NCI-H2081 treated with DMSO at 0.1 percent for 48 hours (cell line): Measurements from ENCODE around the gene RGS5.
"Not testable (repeated sequence)": the region's sequence is repeated elsewhere in the genome, so short reads cannot be mapped to it uniquely, and the experiment has no call there.

ENCODE experiments used
- DNase-seq: peaks from one replicate; lab custom pipeline; 2025; lab: John Stamatoyannopoulos, UW

The RGS5 gene, protein sequence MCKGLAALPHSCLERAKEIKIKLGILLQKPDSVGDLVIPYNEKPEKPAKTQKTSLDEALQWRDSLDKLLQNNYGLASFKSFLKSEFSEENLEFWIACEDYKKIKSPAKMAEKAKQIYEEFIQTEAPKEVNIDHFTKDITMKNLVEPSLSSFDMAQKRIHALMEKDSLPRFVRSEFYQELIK

DNA sequence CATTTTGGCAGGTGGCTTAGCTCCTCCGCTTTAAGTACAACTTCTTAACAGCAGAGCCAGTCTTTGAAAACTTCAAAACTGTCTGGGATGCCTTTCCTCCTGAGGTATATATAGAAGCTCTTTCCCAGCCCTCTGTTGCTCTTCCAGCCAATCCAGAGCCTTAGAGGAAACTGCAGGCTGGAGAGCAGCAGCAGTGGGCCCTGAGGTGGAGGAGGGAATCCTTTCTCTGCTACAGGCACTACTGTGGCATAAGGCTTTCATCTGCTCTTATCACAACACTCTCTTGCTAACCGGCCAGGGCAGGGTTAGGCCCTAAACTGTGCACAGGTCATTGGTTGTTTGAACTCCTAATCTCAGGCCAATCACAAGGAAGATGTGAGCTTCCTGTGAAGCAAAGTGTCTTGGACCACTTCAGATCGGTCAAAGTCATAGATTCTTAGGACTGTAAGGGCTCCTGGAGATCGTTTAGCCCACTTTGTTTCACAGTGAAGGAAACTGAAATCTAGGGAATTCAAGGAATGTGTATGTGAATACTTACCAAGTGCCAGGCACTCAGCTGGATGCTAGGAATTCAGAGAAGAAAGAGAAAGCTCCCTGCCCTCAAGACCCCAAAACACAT lies at the start of gene RGS5:
Gene RGS5, minus strand, starts transcription at position 84 of the 619 bp plus-strand sequence. Its CDS starts 81 bp downstream, at position 3.
- no peak for DNase-seq

DNA sequence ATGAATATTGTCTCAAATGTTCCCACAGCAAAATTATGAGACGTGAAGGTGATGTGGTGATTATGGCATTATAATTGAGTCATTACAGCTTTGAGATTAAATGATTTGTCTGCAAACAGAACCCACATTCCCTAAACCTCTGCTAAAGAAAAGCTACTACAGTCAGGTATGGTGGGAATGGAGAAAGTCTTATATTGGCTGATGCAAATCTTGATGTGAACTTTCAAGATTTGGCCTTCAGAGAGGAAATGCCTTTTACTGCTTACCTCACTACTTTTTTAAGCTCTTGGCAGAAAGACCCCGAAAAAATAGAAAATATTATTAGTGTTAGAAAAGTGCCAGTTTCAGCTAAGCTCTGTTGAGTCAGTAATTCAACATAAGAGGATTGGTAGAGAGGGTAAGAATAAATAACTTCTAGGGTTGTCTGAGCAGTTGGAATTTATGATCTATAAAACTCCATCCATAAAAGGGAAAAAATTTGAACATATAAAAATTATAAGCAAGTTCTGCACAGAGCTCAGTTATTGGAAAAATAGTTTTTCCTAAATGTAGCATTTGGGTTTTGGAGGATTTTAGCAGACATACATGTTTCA lies 47.8 kb upstream of the RGS5 start:
- DNase-seq: no peak

DNA sequence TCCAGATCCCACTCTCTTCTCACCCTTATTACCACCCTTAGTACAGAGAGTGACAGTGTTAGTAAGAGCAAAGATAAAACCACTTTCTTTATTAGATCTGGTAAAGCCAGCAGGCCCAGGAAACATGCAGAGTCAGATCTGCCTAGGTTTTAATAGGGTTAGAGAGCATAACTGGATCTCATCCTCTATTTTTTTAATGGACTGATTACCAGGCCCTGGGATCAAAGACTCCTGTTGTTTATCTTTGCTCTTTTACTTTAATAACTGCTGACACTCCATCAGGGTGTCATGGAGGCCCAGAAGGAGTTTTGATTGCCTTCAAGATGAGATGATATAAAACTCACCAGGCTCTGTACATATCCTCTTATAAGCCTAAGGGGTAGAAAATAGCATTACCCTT lies 45.3 kb upstream of the RGS5 start:
- DNase-seq: no peak

DNA sequence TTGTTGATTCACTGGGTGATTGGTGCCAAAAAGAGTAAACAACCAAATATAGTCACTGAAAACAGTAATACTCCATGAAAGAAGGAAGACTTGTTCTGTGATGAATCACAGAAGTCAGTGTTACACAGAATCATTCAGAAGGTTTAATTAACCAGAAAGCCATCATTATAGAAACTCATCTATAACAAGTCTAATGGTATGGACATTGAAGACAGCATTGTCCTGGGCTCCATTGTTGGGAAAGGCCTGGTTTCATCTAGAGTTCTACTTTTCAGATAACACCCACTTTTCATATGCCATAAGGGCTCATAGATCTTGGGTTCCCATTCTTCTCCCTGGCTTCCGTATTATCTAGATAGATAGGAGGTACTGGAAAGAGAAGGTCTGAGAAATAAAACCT lies 41.9 kb upstream of the RGS5 start:
- DNase-seq: not testable (repeated sequence)

DNA sequence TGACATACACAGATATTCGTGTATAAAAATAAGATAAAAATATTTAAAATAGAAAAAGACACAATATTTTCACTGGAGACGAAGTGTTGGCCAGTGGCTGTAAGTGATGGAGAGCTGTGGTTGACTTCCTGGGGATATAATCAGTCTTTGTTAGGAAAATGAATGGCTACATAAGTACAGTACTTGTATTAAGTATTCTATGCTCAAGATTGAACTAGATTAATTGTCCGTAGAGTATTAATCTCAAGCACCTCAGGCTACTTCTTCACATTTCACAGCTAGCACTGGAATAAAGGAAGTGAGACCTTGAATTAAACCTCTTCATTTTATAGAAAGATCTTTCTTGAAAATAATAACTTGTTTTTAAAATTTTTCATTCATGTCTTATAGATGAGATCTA lies 39.0 kb upstream of the RGS5 start:
- no peak for DNase-seq

DNA sequence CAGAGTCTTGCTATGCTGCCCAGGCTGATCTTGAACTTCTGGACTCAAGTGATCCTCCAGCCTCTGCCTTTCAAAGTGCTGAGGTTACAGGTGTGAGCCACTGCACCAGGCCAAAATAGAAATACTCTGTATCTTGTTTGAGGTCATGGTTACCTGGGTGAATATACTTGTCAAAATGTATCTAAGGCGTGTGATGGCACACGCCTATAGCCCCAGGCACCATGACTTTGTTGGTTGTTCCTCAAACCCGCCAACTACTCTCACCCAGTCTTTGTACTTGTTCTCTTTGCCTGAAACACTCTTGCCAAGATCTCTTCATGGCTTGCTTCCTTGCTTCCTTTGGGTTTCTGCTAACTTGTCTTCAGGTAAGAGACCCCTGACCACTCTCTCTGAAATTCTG lies 38.0 kb upstream of the RGS5 start:
- DNase-seq: no peak

DNA sequence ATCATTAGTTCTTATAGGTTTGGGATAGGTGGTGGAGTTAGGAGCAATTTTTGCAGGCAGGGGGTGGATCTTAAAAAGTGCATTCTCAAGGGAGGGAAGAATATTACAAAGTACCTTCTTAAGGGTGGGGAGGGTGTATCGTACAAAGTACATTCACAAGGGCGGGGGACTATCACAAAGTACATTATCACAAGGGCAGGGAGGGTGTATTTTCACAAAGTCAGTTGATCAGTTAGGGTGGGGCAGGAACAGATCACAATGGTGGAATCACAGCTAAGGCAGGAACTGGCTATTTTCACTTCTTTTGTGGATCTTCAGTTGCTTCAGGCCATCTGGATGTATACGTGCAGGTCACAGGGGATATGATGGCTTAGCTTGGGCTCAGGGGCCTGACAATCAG lies 30.9 kb upstream of the RGS5 start:
- DNase-seq: not testable (repeated sequence)

DNA sequence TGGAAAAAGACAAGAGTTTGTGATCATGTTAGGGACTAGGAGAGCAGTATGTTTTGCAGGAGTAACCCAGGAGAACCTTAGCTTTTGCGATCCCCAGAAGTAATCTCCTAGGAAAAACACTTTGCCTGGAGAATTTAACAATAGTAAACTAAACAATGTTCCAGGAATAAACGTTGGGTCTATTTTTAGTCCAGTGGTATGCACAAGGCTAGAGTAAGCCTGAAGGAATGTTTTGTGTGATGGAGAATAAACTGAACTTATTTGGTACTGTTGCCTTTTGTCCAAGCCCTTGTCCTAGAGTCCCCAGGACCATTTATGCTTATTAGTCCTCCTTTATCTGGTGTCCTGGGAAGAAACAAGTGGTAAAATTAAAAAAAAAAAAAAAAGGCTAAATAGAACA lies 28.7 kb upstream of the RGS5 start:
- no peak for DNase-seq

DNA sequence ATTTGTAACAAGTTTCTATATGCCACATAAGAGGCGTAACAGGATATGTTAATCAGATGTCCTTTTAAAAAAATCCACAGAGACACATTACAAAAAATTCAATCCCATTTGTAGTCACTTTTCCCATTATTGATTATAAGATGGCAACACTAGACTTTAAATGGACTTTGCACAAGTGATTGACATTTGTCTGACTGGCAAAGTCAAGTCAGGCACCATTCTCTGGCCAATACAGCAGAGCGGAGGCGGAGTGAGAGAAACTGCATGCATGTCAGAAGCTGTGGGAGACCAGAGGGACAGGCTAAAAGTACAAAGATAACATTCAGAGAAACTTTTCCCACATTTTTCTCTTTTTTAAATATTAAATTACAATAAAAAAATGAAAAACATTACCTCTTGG lies 28.1 kb upstream of the RGS5 start:
- DNase-seq: no peak

DNA sequence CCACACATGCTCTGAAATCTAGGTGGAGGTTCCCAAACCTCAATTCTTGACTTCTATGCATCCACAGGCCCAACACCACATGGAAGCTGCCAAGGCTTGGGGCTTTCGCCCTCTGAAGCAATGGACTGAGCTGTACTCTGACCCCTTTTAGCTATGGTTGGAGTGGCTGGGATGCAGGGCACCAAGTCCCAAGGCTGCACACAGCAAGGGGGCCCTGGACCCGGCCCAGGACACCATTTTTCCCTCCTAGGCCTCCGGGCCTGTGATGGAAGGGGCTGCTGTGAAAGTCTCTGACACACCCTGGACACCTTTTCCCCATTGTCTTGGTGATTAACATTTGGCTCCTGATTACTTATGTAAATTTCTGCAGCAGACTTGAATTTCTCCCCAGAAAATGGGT lies 25.6 kb upstream of the RGS5 start:
- DNase-seq: not testable (repeated sequence)

DNA sequence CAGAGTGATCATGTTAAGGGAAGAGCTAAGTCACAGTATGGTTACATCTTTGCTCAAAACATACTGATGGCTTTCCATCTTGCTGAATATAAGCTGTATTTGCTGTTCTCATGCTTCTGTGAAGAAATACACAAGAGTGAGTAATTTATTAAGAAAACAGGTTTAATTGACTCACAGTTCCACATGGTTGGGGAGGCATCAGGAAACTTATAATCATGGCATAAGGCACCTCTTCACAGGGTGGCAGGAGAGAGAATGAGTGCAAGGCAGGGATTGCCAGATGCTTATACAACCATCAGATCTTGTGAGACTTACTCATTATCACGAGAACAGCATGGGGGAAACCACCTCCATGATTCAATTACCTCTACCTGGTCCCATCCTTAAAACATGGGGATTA lies 24.4 kb upstream of the RGS5 start:
- DNase-seq: no peak

DNA sequence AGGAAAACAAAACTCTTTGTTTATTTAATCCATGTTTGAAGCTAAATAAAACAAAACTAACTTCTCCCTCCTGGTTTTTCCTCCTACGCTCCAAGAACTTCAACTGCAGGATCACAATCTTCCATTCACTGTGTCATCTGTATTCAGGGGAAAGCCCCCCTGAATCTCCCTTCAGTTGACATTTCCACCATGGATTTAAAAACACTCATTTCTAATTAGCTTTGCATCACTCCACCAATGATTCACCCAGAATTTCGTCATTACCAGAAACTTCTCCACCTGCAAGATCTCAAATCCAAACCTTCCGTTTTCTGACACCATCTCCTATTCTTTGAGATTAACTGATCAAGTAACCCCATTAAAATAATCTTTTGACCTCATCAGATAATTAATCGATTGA lies 10.9 kb upstream of the RGS5 start:
- no peak for DNase-seq

DNA sequence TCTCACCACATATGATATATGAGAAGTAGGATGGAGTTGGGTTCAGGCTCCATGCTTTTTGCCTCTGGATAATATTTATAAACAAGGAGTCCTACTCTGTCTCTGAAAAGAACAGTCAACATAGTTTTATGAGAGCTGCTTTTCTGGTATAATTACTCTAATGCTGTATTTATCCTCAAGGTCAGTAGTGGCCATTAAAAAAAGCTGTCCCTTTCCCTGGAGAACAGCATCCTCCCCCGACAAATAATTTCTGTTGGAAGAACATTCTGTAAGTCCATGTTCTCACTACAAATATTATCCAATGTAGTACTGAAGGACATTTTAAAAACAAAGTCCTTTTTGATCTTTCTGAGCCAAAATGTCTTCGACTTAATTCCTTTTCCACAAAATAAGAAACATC lies 9.0 kb upstream of the RGS5 start:
- DNase-seq: no peak

DNA sequence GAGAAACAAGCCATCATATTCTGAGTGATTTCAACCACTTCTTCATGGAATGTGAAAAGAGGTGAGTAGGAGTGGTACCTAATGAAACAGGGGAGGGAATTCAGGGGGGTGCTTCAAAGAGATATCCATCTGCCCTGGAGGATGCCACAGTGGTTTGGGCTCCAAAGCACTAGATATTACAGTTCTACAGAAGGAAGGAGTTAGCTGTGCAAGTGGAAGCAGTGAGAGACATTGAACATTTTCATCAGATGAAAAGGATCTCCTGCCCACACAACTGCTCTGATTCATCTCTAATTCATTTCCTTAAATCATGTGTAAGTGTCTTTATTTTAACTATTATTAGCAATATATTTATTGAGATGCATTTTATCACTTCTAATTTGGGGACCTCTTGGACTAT lies 2.8 kb upstream of the RGS5 start:
- no peak for DNase-seq

DNA sequence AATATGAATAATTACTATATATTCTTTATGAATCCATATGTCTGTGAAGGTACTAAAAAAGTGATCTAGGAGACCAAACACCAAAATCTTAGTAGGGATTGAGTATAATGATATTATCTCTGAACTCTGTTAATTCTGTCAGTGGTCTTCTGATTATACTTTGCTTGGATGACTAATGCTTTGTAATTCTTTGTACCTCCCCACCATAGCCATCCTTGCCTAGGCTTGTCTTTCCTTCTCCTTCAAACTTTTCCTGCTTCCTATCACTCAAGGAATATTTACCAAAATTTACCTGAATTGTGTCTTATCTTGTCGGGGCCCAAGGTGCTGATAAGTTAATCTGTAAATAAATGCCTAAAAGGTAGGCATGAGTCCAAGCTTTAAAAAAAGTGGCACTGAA lies 845 bp upstream of the RGS5 start:
- no peak for DNase-seq

DNA sequence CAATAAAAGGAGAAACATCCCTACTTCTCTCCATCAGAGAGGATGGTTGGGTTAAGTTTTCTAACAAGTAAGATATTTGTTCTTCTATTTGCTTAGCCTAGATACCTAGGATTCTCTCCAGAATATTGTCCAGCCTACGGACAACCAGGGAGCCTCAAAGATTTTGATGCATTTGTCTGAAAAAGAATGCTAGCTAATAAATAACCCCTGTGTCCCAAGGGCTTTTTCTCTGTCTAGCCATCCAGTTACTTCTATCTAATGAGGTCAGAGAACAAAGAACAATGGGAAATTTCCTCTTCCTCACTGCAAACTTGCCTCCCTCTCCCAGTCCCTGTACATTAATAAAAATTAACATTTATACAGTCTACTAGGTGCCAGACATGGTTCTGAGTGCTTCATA lies 810 bp downstream of the RGS5 start:
- DNase-seq: no peak

DNA sequence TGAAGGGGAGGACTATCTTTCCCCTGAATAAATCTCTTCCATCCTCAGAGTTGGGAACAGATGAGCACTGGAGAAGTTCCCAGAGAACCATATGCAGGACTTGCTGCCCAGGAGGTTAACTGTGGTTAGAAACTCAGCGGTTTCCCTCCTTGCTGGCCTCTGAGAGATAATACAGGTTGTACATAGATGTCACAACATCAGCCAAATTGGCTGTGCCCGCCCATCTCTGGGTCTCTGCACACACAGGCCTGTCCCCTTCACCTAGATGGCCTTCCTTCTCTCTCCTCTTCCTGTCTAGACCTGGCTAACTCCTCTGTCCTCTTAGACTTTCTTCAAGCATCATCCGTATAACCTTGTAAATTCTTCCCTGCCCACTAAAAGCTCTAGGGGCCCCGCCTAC lies 5.7 kb downstream of the RGS5 start:
- no peak for DNase-seq

DNA sequence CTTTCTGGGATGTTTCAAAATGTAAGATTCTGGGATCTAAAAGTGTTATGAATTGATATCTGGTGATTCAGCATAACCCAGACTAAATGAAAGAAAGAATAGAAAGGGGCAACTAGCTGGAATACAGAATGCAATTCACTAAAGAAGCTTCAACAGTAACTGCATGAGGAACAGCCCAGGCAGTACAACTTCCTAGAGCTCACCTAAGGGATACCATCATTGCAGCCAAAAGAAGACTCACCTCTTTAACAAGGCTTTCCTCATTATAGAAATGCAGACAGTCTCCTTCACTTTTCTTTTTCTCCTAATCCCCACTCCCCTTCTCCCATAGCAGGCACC lies 6.3 kb downstream of the RGS5 start:
- no peak for DNase-seq

DNA sequence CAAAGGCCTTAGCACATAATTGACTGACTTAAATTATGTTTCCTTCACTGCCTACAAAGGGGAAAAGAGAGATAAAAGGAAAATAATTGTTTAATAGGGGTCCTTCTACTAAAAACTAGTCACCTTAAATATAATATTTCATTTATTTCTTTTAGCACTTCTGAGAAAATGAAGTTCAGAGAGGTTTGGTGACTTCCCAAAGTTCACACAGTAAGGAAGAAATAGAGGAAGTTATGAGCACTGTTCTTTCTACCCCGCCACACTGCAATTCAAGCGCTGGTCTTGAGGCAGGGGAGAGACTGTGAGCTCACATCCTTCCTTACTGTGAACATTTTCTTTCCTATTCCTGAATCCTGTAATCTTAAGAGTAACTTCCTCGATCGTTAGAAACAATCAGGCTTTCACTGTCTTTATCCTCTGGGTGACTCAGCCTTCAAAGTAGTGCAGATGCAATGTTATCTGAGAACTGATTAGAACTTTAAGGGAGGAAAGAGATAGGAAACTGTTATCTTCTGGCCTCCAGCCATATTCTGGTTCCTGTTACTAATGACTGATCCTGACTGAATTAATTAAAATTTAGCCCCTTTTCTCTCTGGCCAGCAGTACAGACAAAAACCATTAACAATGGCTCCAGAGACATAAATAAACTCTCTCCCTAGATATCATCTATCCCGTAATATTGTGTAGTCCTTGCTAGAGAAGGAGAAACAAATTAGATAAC lies 6.8 kb downstream of the RGS5 start:
- no peak for DNase-seq

DNA sequence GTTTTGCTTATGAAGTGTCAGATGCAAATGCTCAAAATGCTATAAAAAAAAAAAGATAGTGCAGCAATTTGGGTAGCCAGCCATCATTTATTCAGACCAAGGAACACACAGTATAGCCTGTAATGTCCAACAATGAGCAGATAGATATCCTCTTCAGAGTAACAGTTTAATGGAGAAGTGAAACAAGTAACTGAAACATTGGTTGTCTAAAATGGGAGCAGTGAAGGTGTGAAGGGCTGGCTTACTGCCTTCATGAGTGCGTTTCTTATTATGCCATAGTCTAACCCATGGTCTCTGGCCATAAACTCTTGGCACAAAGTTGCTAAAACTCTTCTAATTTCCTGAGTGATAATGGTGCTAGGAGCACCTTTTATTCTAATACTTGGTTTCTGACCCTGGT lies 11.4 kb downstream of the RGS5 start:
- no peak for DNase-seq

DNA sequence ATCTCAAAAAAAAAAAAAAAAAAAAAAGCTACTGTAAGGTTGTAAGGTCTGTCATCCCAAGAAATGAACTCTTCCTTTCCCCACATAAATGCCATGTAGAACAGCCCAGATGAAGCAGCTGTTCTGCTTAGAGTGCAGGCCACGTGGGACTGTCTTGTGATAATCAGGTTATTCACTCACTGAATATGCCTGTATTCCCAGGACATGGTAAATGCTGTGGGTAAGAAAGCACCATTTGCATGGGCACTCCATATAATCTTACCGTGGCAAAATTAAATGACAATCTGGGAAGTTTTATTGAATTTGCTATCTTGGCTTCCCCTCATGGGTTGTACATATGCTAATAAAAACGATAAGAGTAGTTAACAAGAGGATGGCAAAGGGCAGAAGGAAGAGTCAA lies 13.8 kb downstream of the RGS5 start:
- DNase-seq: no peak

DNA sequence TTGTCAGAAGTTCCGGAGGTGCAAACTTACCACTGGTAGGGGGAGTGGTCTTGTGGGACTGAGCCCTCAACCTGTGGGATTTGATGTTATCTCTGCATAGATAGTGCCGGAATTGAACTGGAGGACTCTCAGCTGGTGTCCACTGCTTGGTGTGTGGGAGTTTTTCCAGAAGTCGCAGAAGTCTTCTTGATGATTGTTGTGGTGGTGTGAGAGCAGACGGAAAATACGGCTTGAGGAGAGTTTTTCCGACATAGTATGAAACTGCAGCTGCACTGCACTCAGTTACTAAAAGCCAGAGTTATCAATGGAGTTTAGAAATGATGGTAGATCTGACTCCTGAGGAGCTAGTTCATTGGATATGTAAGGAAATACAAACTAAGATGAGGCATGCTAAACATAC lies 14.9 kb downstream of the RGS5 start:
- DNase-seq: no peak

DNA sequence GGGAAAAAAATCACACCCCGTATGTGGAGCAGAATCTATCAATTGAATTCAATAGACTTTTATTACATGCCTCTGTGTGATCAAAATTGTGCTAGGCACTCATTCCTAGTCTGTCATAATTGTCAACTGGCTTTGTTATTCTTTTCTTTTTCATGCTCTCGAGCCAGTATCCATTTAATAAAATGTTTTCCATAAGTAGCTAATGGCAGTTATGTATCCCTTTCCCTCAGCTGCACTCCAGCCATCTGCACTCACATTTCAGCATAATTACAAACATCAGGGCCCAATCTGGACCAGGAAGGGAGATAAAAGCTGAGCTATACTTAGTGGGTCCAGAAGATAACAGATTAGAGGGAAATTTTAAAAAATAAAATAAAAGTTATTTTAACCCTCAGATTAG lies 15.9 kb downstream of the RGS5 start:
- no peak for DNase-seq
